ENCODE data around the gene MORN1. TPM values are rescaled to one million over a fixed set of nuclear protein-coding genes. Genes with fewer than 3 reads are reported as not detected.

Gene MORN1
- total and polyA plus RNA-seq, 12 donors = 1.2 to 7.6 (median 5.2) TPM

- H3K36me3 ChIP-seq = peaks cover 0 to 48% (median 23%) of the 10 kb centered on the region in 9 donors
- no peaks in the 10 kb centered on the region for H3K9me3 ChIP-seq
- H3K4me3 ChIP-seq = peak overlapping the region in 9 of 10 donors; percentile 3 to 49 (median 42)
- H3K4me1 ChIP-seq = peaks cover 24 to 85% (median 58%) of the 10 kb centered on the region in 9 donors
- intact Hi-C loops (cut with DNase I) = loop anchor here in 2 of 10 donors (5.0 to 10.0 kb wide), 2 partner anchors 66 to 69 kb away; no protein-coding TSS in a partner anchor
- 28 to 41% methylated on average over 37 of the region's 37 CpGs for WGBS, 2 donors
- TF ChIP-seq, protein P1, sequence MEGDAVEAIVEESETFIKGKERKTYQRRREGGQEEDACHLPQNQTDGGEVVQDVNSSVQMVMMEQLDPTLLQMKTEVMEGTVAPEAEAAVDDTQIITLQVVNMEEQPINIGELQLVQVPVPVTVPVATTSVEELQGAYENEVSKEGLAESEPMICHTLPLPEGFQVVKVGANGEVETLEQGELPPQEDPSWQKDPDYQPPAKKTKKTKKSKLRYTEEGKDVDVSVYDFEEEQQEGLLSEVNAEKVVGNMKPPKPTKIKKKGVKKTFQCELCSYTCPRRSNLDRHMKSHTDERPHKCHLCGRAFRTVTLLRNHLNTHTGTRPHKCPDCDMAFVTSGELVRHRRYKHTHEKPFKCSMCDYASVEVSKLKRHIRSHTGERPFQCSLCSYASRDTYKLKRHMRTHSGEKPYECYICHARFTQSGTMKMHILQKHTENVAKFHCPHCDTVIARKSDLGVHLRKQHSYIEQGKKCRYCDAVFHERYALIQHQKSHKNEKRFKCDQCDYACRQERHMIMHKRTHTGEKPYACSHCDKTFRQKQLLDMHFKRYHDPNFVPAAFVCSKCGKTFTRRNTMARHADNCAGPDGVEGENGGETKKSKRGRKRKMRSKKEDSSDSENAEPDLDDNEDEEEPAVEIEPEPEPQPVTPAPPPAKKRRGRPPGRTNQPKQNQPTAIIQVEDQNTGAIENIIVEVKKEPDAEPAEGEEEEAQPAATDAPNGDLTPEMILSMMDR (IDR thresholded peaks at IDR 0.05) = no peak
- peak; percentile 84 to 85 for DNase-seq
- peak overlapping the region; percentile 28 to 97 (median 88) for H3K27ac ChIP-seq
- H3K27me3 ChIP-seq = no peaks in the 10 kb centered on the region
- ATAC-seq = peak; percentile 46 to 76 (median 63)
Observed at GRCh38 chr1:2300851-2301606, 90.3 kb downstream of the MORN1 start.

GRCh38 chr1:2300004-2300771 lies 91.2 kb downstream of the MORN1 start:
- TF ChIP-seq, protein P1 (IDR thresholded peaks at IDR 0.05) = no peak
- ATAC-seq (peak; percentile 4 to 22 (median 10)), DNase-seq (no peak)
- intact Hi-C loops (cut with DNase I) = loop anchor here in 2 of 10 donors (5.0 to 10.0 kb wide), 2 partner anchors 65 to 68 kb away; no protein-coding TSS in a partner anchor
- 52 to 70% methylated on average over 32 of the region's 32 CpGs for WGBS, 2 donors
- Histone ChIP-seq H3K27ac (peak overlapping the region; percentile 45 to 97 (median 88)), H3K9me3 (no peaks in the 10 kb centered on the region), H3K4me1 (peaks cover 26 to 92% (median 60%) of the 10 kb centered on the region in 9 donors), H3K27me3 (no peaks in the 10 kb centered on the region), H3K36me3 (peaks cover 0 to 39% (median 15%) of the 10 kb centered on the region in 9 donors), H3K4me3 (peak overlapping the region in 9 of 10 donors; percentile 3 to 49 (median 42))

- TF ChIP-seq, protein P1 (IDR thresholded peaks at IDR 0.05) = no peak
- intact Hi-C loops (cut with DNase I) = loop anchor here in 4 of 10 donors (2.0 to 10.0 kb wide), 3 partner anchors 64 to 70 kb away; partner anchors contain the start of gene SKI (in 1 of the 4)
- Histone ChIP-seq H3K36me3 (peaks cover 0 to 29% (median 9%) of the 10 kb centered on the region in 9 donors), H3K4me1 (peaks cover 36 to 92% (median 60%) of the 10 kb centered on the region in 9 donors), H3K9me3 (no peaks in the 10 kb centered on the region), H3K4me3 (peak overlapping the region in 4 of 10 donors; percentile 1 to 9 (median 6)), H3K27ac (peak overlapping the region in 9 of 10 donors; percentile 84 to 97 (median 88)), H3K27me3 (no peaks in the 10 kb centered on the region)
- WGBS, 2 donors = 40 to 50% methylated on average over 24 of the region's 24 CpGs
- DNase-seq = peak; percentile 71 to 72
- ATAC-seq = peak; percentile 28 to 63 (median 55)
Observed at GRCh38 chr1:2299131-2299627, 92.2 kb downstream of the MORN1 start.

DNA sequence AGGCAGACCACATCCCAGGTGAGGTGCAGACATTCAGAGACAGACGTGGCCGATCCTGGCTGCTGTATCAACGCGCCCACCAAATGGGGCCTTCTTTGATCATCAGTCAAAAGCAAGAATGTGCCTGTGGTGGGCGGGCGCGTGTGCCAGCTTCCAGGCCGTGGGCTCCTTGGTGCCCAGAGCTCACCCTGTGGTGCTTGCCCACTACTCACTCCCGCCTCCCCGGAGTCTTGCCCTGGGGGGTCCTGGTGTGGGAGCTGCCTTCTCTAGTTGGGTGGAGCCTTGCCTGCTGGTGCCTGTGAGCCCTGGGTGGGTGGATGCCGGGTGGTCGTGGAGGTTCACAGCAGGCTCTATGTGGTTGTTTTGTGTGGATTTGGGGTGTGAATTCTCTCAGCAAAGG lies 92.7 kb downstream of the MORN1 start:
- Histone ChIP-seq H3K4me3 (no peak overlapping the region), H3K9me3 (no peaks in the 10 kb centered on the region), H3K4me1 (peaks cover 39 to 97% (median 65%) of the 10 kb centered on the region in 9 donors), H3K36me3 (peaks cover 0 to 24% (median 5%) of the 10 kb centered on the region in 9 donors), H3K27me3 (no peaks in the 10 kb centered on the region), H3K27ac (peak overlapping the region in 8 of 10 donors; percentile 84 to 97 (median 89))
- intact Hi-C loops (cut with DNase I) = loop anchor here in 4 of 10 donors (2.0 to 10.0 kb wide), 3 partner anchors 64 to 70 kb away; partner anchors contain the start of gene SKI (in 1 of the 4)
- DNase-seq = no peak
- TF ChIP-seq, protein P1 (IDR thresholded peaks at IDR 0.05) = no peak
- 89 to 92% methylated on average over 9 to 12 of the region's 12 CpGs for WGBS, 2 donors
- ATAC-seq = no peak
